ENCODE measurements around the gene AAMP.

DNA sequence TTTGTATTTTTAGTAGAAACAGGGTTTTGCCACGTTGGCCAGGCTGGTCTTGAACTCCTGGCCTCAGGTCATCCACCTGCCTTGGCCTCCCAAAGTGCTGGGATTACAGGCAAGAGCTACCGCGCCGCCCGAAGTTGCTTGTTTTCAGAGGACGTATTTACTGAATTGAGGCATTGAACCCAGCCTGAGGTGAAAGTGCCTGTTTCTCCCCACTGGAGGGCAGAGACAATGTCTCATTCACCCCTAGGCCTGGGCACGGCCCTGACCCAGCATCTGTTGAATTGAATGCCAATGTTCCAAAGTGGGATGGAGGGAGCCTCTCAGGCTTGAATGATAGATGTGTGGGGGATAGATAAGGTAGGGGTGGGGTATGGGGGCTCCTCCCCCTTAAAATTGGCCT lies 26.9 kb upstream of the AAMP start:
- no peak for TF ChIP-seq POLR2A (IDR thresholded peaks at IDR 0.05)
- TF ChIP-seq, protein P1, sequence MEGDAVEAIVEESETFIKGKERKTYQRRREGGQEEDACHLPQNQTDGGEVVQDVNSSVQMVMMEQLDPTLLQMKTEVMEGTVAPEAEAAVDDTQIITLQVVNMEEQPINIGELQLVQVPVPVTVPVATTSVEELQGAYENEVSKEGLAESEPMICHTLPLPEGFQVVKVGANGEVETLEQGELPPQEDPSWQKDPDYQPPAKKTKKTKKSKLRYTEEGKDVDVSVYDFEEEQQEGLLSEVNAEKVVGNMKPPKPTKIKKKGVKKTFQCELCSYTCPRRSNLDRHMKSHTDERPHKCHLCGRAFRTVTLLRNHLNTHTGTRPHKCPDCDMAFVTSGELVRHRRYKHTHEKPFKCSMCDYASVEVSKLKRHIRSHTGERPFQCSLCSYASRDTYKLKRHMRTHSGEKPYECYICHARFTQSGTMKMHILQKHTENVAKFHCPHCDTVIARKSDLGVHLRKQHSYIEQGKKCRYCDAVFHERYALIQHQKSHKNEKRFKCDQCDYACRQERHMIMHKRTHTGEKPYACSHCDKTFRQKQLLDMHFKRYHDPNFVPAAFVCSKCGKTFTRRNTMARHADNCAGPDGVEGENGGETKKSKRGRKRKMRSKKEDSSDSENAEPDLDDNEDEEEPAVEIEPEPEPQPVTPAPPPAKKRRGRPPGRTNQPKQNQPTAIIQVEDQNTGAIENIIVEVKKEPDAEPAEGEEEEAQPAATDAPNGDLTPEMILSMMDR (IDR thresholded peaks at IDR 0.05 in 4 of 5, conservative IDR thresholded peaks at IDR 0.05 in 1 of 5), result no peak

Data from gastrocnemius medialis (tissue), 4 donors.